Esophagus muscularis mucosa (tissue), 4 donors: ENCODE data around the gene TMTC2. TPM values are rescaled to one million over a fixed set of nuclear protein-coding genes. Genes with fewer than 3 reads are reported as not detected.

ENCODE experiments used
- DNase-seq: peaks from one replicate; pipeline ENCODE4 v3.0.0-alpha.2; 2017; ENCODE audit errors: extremely low spot score
- H3K27ac ChIP-seq, 4 donors: fragments of 200-600 bp; sonication (generic); replicated peaks in 1 of 4; 1 replicate in 3 of 4; 2 replicates in 1 of 4; pipeline ENCODE4 v1.5.1; 2016 to 2019; ENCODE audit warnings: mild to moderate bottlenecking in 1 of 4
- H3K27me3 ChIP-seq, 4 donors: fragments of 200-600 bp; sonication (generic); one replicate each; pipeline versions ENCODE4 v1.5.1 to v1.6.0; 2016 to 2019
- H3K36me3 ChIP-seq, 4 donors: fragments of 200-600 bp; sonication (generic); one replicate each; pipeline ENCODE4 v1.5.1; 2016 to 2019
- H3K4me1 ChIP-seq, 4 donors: fragments of 200-600 bp; sonication (generic); one replicate each; pipeline ENCODE4 v1.5.1; 2016 to 2019
- H3K4me3 ChIP-seq, 4 donors: fragments of 200-600 bp; sonication (generic); 1 replicate in 2 of 4; 2 replicates in 2 of 4; pipeline ENCODE4 v1.5.1; 2016 to 2019; ENCODE audit warnings: mild to moderate bottlenecking in 4 of 4, moderate library complexity in 1 of 4
- H3K9me3 ChIP-seq, 4 donors: fragments of 200-600 bp; sonication (generic); 1 replicate in 3 of 4; 2 replicates in 1 of 4; pipeline ENCODE4 v1.5.1; 2016 to 2019
- CTCF ChIP-seq, 3 experiments: fragments of 200-600 bp in 2 of 3; fragments of 450-650 bp in 1 of 3; sonication (generic) in 2 of 3; IDR thresholded peaks; one replicate each; pipeline ENCODE4 v1.5.1; 2017 to 2019; ENCODE audit warnings: antibody characterized with exemption in 3 of 3, mild to moderate bottlenecking in 2 of 3, moderate library complexity in 1 of 3
- EP300 ChIP-seq: sonication (generic); formaldehyde crosslinking; IDR thresholded peaks from one replicate; pipeline ENCODE4 v1.6.1; 2017; ENCODE audit warnings: antibody characterized with exemption
- POLR2A ChIP-seq: fragments of 450-650 bp; IDR thresholded peaks from one replicate; pipeline ENCODE4 v1.6.1; 2017; ENCODE audit warnings: antibody characterized with exemption, moderate library complexity, mild to moderate bottlenecking, low read depth
- POLR2AphosphoS5 ChIP-seq, 2 donors: sonication (generic); formaldehyde crosslinking; IDR thresholded peaks; one replicate each; pipeline ENCODE4 v1.6.1; 2017; ENCODE audit warnings: antibody characterized with exemption in 2 of 2
- WGBS: methylation state at CpG from one replicate; pipeline ENCODE4 v1.1.5; 2018; 5-methylcytosine and 5-hydroxymethylcytosine counted together
- intact Hi-C: fragments of 100-400 bp; cut with DNase I; formaldehyde crosslinking; loops from one replicate; pipeline ENCODE4 v1.15.1; 2023
- total RNA-seq, 4 donors: library from RNA; depleted of rRNA; stranded (reverse); fragments of >200 nt; gene quantifications; one replicate each; pipeline versions ENCODE4 v1.1.0 to v1.2.1, GENCODE V29; 2016

TMTC2 gene
- total RNA-seq, 4 donors from 2014 or later = 4.7 to 8.7 (median 7.3) TPM

GRCh38 chr12:82725741-82726140 lies 39.0 kb downstream of the TMTC2 start:
- no peak overlapping the region for H3K27ac ChIP-seq
- H3K36me3 ChIP-seq = peaks cover 0 to 6% (median 0%) of the 10 kb centered on the region in 4 donors
- DNase-seq = no peak
- no peak overlapping the region for H3K4me3 ChIP-seq
- intact Hi-C loops = no loop called here
- no peaks in the 10 kb centered on the region for H3K27me3 ChIP-seq
- TF ChIP-seq CTCF (IDR thresholded peaks at IDR 0.05) = no peak
- no peak for TF ChIP-seq EP300
- no peak for TF ChIP-seq POLR2AphosphoS5 (IDR thresholded peaks at IDR 0.05)
- TF ChIP-seq POLR2A = no peak
- H3K9me3 ChIP-seq = no peaks in the 10 kb centered on the region
- H3K4me1 ChIP-seq = no peaks in the 10 kb centered on the region
- 100% methylated on average over 1 of the region's 1 CpG for WGBS

GRCh38 chr12:82727886-82728285 lies 41.2 kb downstream of the TMTC2 start:
- Histone ChIP-seq H3K27ac (no peak overlapping the region), H3K4me3 (no peak overlapping the region), H3K27me3 (no peaks in the 10 kb centered on the region), H3K4me1 (no peaks in the 10 kb centered on the region), H3K36me3 (peaks cover 0 to 6% (median 0%) of the 10 kb centered on the region in 4 donors), H3K9me3 (no peaks in the 10 kb centered on the region)
- DNase-seq = no peak
- no peak for TF ChIP-seq POLR2A
- no peak for TF ChIP-seq CTCF (IDR thresholded peaks at IDR 0.05)
- TF ChIP-seq EP300 = no peak
- TF ChIP-seq POLR2AphosphoS5 (IDR thresholded peaks at IDR 0.05) = no peak
- intact Hi-C loops = no loop called here
- WGBS = 95% methylated on average over 2 of the region's 2 CpGs

GRCh38 chr12:82728710-82729109 lies 42.0 kb downstream of the TMTC2 start:
- 96% methylated on average over 11 of the region's 22 CpGs for WGBS
- peaks cover 0 to 6% (median 0%) of the 10 kb centered on the region in 4 donors for H3K36me3 ChIP-seq
- H3K4me1 ChIP-seq = no peaks in the 10 kb centered on the region
- intact Hi-C loops = no loop called here
- no peak overlapping the region for H3K27ac ChIP-seq
- H3K9me3 ChIP-seq = no peaks in the 10 kb centered on the region
- no peak for DNase-seq
- H3K27me3 ChIP-seq = no peaks in the 10 kb centered on the region
- no peak overlapping the region for H3K4me3 ChIP-seq
- TF ChIP-seq POLR2AphosphoS5 (IDR thresholded peaks at IDR 0.05) (no peak), CTCF (IDR thresholded peaks at IDR 0.05) (no peak), POLR2A (no peak), EP300 (no peak)

GRCh38 chr12:82730953-82731459 lies 44.3 kb downstream of the TMTC2 start:
- no peak overlapping the region for H3K27ac ChIP-seq
- DNase-seq = no peak
- WGBS = 82% methylated on average over 7 of the region's 7 CpGs
- no peaks in the 10 kb centered on the region for H3K27me3 ChIP-seq
- peaks cover 0 to 6% (median 0%) of the 10 kb centered on the region in 4 donors for H3K36me3 ChIP-seq
- intact Hi-C loops = no loop called here
- no peaks in the 10 kb centered on the region for H3K4me1 ChIP-seq
- no peak overlapping the region for H3K4me3 ChIP-seq
- H3K9me3 ChIP-seq = no peaks in the 10 kb centered on the region
- TF ChIP-seq EP300 (no peak), POLR2AphosphoS5 (IDR thresholded peaks at IDR 0.05) (no peak), CTCF (IDR thresholded peaks at IDR 0.05) (no peak), POLR2A (no peak)
